Mammary epithelial cell (primary cell): ENCODE data around the gene TENM4.

Experiments used
- EZH2 ChIP-seq: IDR thresholded peaks from 2 replicates; pipeline ENCODE4 v1.6.1; 2012; ENCODE audit warnings: low read length, inconsistent platforms, borderline replicate concordance
- TF ChIP-seq, protein P1 (sequence below), 2 donors: IDR thresholded peaks in 1 of 2; conservative IDR thresholded peaks in 1 of 2; 2 replicates each; pipeline ENCODE4 v1.5.1; 2011 to 2012; ENCODE audit warnings: inconsistent platforms in 2 of 2, low read length in 2 of 2, mild to moderate bottlenecking in 2 of 2, control low read depth in 1 of 2, low read depth in 1 of 2; ENCODE audit not compliant: insufficient read depth in 1 of 2; ENCODE audit errors: extremely low read depth in 1 of 2

GRCh38 chr11:78855116-78855515 lies 585.7 kb downstream of the TENM4 start:
- no peak for TF ChIP-seq EZH2
- TF ChIP-seq, protein P1, sequence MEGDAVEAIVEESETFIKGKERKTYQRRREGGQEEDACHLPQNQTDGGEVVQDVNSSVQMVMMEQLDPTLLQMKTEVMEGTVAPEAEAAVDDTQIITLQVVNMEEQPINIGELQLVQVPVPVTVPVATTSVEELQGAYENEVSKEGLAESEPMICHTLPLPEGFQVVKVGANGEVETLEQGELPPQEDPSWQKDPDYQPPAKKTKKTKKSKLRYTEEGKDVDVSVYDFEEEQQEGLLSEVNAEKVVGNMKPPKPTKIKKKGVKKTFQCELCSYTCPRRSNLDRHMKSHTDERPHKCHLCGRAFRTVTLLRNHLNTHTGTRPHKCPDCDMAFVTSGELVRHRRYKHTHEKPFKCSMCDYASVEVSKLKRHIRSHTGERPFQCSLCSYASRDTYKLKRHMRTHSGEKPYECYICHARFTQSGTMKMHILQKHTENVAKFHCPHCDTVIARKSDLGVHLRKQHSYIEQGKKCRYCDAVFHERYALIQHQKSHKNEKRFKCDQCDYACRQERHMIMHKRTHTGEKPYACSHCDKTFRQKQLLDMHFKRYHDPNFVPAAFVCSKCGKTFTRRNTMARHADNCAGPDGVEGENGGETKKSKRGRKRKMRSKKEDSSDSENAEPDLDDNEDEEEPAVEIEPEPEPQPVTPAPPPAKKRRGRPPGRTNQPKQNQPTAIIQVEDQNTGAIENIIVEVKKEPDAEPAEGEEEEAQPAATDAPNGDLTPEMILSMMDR (conservative IDR thresholded peaks at IDR 0.05 in 1 of 2, IDR thresholded peaks at IDR 0.05 in 1 of 2; ENCODE audit: extremely low read depth in 1 of 2, insufficient read depth in 1 of 2, low read depth in 1 of 2, low read length in 2 of 2): no peak
